ENCODE results near the gene BRAF. TPM values are rescaled to one million over a fixed set of nuclear protein-coding genes. Genes with fewer than 3 reads are reported as not detected.

Gene BRAF
- total RNA-seq, 1 donor from 2014 or later = 35.9 TPM

Other genes with a start within 250 kb of the BRAF start
- 208 and 306 TPM in 2 replicates for gene NDUFB2, start 228.2 kb downstream of the BRAF start, total RNA-seq
- 44.0 and 51.1 TPM in 2 replicates for gene MRPS33, start 90.0 kb upstream of the BRAF start, total RNA-seq
- gene TMEM178B, start 149.1 kb upstream of the BRAF start, total RNA-seq = 29.7 and 87.0 TPM in 2 replicates

All from renal cortical epithelial cell (primary cell).